ENCODE data around the gene ASXL1.
"Not testable (repeated sequence)": the region's sequence is repeated elsewhere in the genome, so short reads cannot be mapped to it uniquely, and the experiment has no call there.

Gene ASXL1

GRCh38 chr20:32337937-32338661 lies 20.0 kb upstream of the ASXL1 start:
- no peak for DNase-seq

GRCh38 chr20:32338665-32339064 lies 19.5 kb upstream of the ASXL1 start:
- DNase-seq = no peak

- DNase-seq = no peak
These were observed 19.0 kb upstream of the ASXL1 start for GRCh38 chr20:32339116-32339515.

- DNase-seq = not testable (repeated sequence)
These were observed 17.1 kb upstream of the ASXL1 start for GRCh38 chr20:32341053-32341452.

- no peak for DNase-seq
These were observed 14.7 kb upstream of the ASXL1 start for GRCh38 chr20:32343439-32343838.

- DNase-seq = no peak
These were observed 13.2 kb upstream of the ASXL1 start for GRCh38 chr20:32344835-32345506.

- no peak for DNase-seq
These were observed 9.9 kb upstream of the ASXL1 start for GRCh38 chr20:32348207-32348606.

- no peak for DNase-seq
These were observed 7.7 kb upstream of the ASXL1 start for GRCh38 chr20:32350421-32350820.

- DNase-seq = no peak
These were observed 5.9 kb upstream of the ASXL1 start for GRCh38 chr20:32352121-32352720.

GRCh38 chr20:32353848-32354496 lies 4.2 kb upstream of the ASXL1 start:
- DNase-seq = no peak

- no peak for DNase-seq
These were observed 3.3 kb upstream of the ASXL1 start for GRCh38 chr20:32354592-32355416.

GRCh38 chr20:32355417-32355841 lies 2.7 kb upstream of the ASXL1 start:
- no peak for DNase-seq

GRCh38 chr20:32355907-32356621 lies 2.1 kb upstream of the ASXL1 start:
- not testable (repeated sequence) for DNase-seq

GRCh38 chr20:32356622-32357374 lies 1.3 kb upstream of the ASXL1 start:
- no peak for DNase-seq

GRCh38 chr20:32357375-32357868 lies 709 bp upstream of the ASXL1 start:
- no peak for DNase-seq

GRCh38 chr20:32358632-32358882 lies 426 bp downstream of the ASXL1 start:
- DNase-seq = no peak

- peak; percentile 57 for DNase-seq
These were observed 927 bp downstream of the ASXL1 start for GRCh38 chr20:32358883-32359632.

GRCh38 chr20:32359633-32360332 lies 1.7 kb downstream of the ASXL1 start:
- DNase-seq = no peak

GRCh38 chr20:32360333-32360634 lies 2.2 kb downstream of the ASXL1 start:
- no peak for DNase-seq

GRCh38 chr20:32362901-32363364 lies 4.8 kb downstream of the ASXL1 start:
- DNase-seq = no peak
